Placental epithelial cell (primary cell): ENCODE data around the gene CTTNBP2NL. TPM values are rescaled to one million over a fixed set of nuclear protein-coding genes. Genes with fewer than 3 reads are reported as not detected.

Source experiments
- small RNA-seq: library from RNA; depleted of rRNA; stranded (forward); fragments of <200 nt; gene quantifications from one replicate; pipeline ENCODE3, GENCODE V24; 2012
- total RNA-seq: library from RNA; depleted of rRNA; stranded (reverse); fragments of >200 nt; gene quantifications from 2 replicates; pipeline ENCODE4 v1.2.3, GENCODE V29; 2012

The CTTNBP2NL gene, protein sequence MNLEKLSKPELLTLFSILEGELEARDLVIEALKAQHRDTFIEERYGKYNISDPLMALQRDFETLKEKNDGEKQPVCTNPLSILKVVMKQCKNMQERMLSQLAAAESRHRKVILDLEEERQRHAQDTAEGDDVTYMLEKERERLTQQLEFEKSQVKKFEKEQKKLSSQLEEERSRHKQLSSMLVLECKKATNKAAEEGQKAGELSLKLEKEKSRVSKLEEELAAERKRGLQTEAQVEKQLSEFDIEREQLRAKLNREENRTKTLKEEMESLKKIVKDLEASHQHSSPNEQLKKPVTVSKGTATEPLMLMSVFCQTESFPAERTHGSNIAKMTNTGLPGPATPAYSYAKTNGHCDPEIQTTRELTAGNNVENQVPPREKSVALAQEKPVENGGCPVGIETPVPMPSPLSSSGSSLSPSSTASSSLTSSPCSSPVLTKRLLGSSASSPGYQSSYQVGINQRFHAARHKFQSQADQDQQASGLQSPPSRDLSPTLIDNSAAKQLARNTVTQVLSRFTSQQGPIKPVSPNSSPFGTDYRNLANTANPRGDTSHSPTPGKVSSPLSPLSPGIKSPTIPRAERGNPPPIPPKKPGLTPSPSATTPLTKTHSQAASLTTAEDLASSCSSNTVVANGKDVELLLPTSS
- 13.3 and 21.3 TPM in 2 replicates for total RNA-seq

DNA sequence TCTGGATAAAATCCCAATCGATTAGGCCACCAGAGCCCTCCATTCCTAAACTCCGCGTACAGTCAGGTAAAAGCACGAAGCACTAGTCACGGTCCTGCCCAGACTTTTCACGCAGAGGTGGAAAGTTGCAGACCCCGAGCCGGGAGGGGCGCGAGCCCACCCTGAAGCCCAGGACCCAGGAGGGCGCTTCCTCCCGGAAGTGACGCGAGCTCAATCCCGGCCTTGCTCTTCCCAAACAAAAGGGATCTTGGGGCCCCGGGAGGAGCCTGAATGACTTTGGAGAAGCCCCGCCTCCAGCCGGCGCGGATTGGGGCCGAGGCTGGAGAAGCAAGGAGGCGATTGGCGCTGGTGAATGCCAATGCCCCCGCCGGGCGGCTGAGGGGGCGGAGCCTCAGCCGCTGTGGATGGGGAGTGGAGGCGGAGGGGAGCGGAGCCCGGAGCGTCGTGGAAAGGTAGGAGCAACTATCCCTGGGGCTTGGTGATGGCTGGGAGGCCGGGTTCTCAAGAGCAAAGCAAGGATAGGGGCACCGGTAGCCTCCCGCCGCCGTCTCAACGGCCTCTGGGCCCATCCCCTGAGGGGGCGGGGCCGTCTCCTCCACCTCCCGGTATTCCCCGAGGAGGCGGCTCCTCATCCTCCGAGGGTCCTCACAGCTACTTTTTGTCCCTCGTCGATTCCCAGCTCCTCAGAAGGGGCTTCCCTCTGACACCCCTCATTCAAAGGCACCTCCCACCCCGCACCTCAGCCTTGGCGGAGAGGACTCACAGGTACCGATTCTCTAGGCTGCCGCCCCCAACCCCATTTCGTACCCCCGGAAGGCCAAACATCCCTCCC, at the start of gene CTTNBP2NL:
CTTNBP2NL (plus strand) TSS at position 394 of the 832 bp plus-strand sequence. CDS start 19,952 bp downstream, outside the sequence.

DNA sequence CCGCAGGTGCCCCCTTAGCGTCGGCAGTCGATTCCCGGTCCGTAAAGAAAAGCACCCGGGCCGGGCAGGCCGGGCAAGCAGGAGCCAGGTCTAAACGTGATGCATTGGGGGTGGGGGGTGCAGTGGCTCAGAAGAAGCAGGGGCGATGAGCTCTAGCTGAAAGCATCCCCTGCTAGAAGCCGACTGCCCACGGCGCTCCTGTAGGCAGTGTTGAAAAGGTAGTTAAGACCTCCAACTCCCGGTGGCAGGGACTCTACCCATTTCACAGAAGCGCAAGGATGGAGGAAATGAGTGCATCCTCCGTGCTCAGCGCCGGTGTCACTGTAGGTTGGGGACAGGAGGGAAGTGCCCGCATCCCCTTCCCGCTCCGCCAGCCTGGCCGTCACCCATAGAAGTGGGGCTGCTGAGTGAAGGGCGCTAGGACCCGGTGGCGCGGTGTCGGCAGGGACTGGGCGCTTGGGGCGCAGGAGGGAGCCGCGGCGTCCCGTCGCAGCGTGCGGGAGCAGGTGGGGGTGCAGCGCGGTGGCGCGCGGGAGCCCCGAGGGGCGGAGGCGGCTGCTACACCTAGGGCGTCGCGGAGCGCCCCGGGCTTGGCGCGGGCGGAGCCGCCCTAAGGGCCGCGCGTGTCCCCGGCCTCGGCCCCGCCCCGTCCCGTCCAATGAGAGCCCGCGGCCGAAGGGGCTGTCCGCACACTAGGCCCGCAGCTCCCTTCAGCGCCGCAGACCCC, 112.4 kb downstream of the CTTNBP2NL start, which contains the start of gene WNT2B:
WNT2B (plus strand) TSS at position 688 of the 727 bp plus-strand sequence. CDS start 298 bp downstream, outside the sequence.

Small RNAs within 50 kb of the gene (small RNA-seq; reads per million reads assigned to genes)
- gene RF01210 = 0.14 reads per million

Other genes starting within 250 kb of the CTTNBP2NL start
- gene WNT2B, start 112.8 kb downstream of the CTTNBP2NL start, total RNA-seq = 3.6 and 5.5 TPM in 2 replicates
- gene ST7L, start 222.9 kb downstream of the CTTNBP2NL start, total RNA-seq = 8.9 and 14.5 TPM in 2 replicates
- gene CAPZA1, start 223.6 kb downstream of the CTTNBP2NL start, total RNA-seq = 185 and 246 TPM in 2 replicates